Measurements from ENCODE around the gene CCDC85C. TPM values are rescaled to one million over a fixed set of nuclear protein-coding genes. Genes with fewer than 3 reads are reported as not detected.
"Not testable (repeated sequence)": the region's sequence is repeated elsewhere in the genome, so short reads cannot be mapped to it uniquely, and the experiment has no call there.

CCDC85C gene
- total RNA-seq, 1 donor from 2014 or later = 49.1 TPM

- no peak for DNase-seq (ENCODE audit: extremely low spot score, unreplicated experiment)
- Mint-ChIP-seq H3K9me3 (no peaks in the 10 kb centered on the region), H3K36me3 (no peaks in the 10 kb centered on the region), H3K27ac (no peak overlapping the region), H3K27me3 (peaks cover 10% of the 10 kb centered on the region), H3K4me3 (no peak overlapping the region), H3K4me1 (ENCODE audit: unreplicated experiment) (no peaks in the 10 kb centered on the region)
- TF ChIP-seq CTCF (conservative IDR thresholded peaks at IDR 0.05) = no peak
These were observed 39.3 kb upstream of the CCDC85C start for GRCh38 chr14:99643343-99643742.

- not testable (repeated sequence) for H3K4me1 Mint-ChIP-seq (ENCODE audit: unreplicated experiment); H3K9me3 Mint-ChIP-seq; H3K27me3 Mint-ChIP-seq; H3K4me3 Mint-ChIP-seq; H3K36me3 Mint-ChIP-seq; H3K27ac Mint-ChIP-seq; DNase-seq (ENCODE audit: extremely low spot score, unreplicated experiment)
These were observed 38.8 kb upstream of the CCDC85C start for GRCh38 chr14:99642771-99643170.

GRCh38 chr14:99637624-99638023 is 33.6 kb upstream of the CCDC85C start:
- no peaks in the 10 kb centered on the region for H3K36me3 Mint-ChIP-seq
- H3K9me3 Mint-ChIP-seq = no peaks in the 10 kb centered on the region
- TF ChIP-seq CTCF (conservative IDR thresholded peaks at IDR 0.05) = no peak
- DNase-seq (ENCODE audit: extremely low spot score, unreplicated experiment) = no peak
- no peak overlapping the region for H3K27ac Mint-ChIP-seq
- H3K4me1 Mint-ChIP-seq (ENCODE audit: unreplicated experiment) = peaks cover 15% of the 10 kb centered on the region
- peaks cover 4% of the 10 kb centered on the region for H3K27me3 Mint-ChIP-seq
- no peak overlapping the region for H3K4me3 Mint-ChIP-seq

- H3K27ac Mint-ChIP-seq = no peak overlapping the region
- no peaks in the 10 kb centered on the region for H3K36me3 Mint-ChIP-seq
- H3K4me3 Mint-ChIP-seq = no peak overlapping the region
- no peak for DNase-seq (ENCODE audit: extremely low spot score, unreplicated experiment)
- no peak for TF ChIP-seq CTCF (conservative IDR thresholded peaks at IDR 0.05)
- no peaks in the 10 kb centered on the region for H3K9me3 Mint-ChIP-seq
- peaks cover 8% of the 10 kb centered on the region for H3K27me3 Mint-ChIP-seq
- peaks cover 19% of the 10 kb centered on the region for H3K4me1 Mint-ChIP-seq (ENCODE audit: unreplicated experiment)
These were observed 32.5 kb upstream of the CCDC85C start for GRCh38 chr14:99636487-99636886.

- no peak for DNase-seq (ENCODE audit: extremely low spot score, unreplicated experiment)
- Mint-ChIP-seq H3K4me3 (no peak overlapping the region), H3K27me3 (peaks cover 8% of the 10 kb centered on the region), H3K9me3 (no peaks in the 10 kb centered on the region), H3K4me1 (ENCODE audit: unreplicated experiment) (peaks cover 19% of the 10 kb centered on the region), H3K36me3 (no peaks in the 10 kb centered on the region), H3K27ac (no peak overlapping the region)
- TF ChIP-seq CTCF (conservative IDR thresholded peaks at IDR 0.05) = no peak
These were observed 31.1 kb upstream of the CCDC85C start for GRCh38 chr14:99635116-99635515.

- H3K27me3 Mint-ChIP-seq = peaks cover 8% of the 10 kb centered on the region
- no peaks in the 10 kb centered on the region for H3K36me3 Mint-ChIP-seq
- no peak overlapping the region for H3K4me3 Mint-ChIP-seq
- TF ChIP-seq CTCF (conservative IDR thresholded peaks at IDR 0.05) = no peak
- no peaks in the 10 kb centered on the region for H3K9me3 Mint-ChIP-seq
- H3K4me1 Mint-ChIP-seq (ENCODE audit: unreplicated experiment) = peaks cover 19% of the 10 kb centered on the region
- DNase-seq (ENCODE audit: extremely low spot score, unreplicated experiment) = no peak
- no peak overlapping the region for H3K27ac Mint-ChIP-seq
These were observed 30.4 kb upstream of the CCDC85C start for GRCh38 chr14:99634443-99634842.

Measured in type B pancreatic cell (in vitro differentiated cells).